GM18499 (cell line): ENCODE data around the gene TRMT2A.

Source experiments
- ATAC-seq: cut with Tn5 transposase; IDR thresholded peaks from one replicate; pipeline ENCODE4 v1.9.1; 2021; ENCODE audit warnings: moderate number of reproducible peaks; ENCODE audit not compliant: insufficient read depth, unreplicated experiment

Gene TRMT2A

GRCh38 chr22:20123366-20124082, 6.5 kb upstream of the TRMT2A start:
- no peak for ATAC-seq

GRCh38 chr22:20121856-20122415, 4.9 kb upstream of the TRMT2A start:
- no peak for ATAC-seq

GRCh38 chr22:20118300-20119020, 1.4 kb upstream of the TRMT2A start:
- ATAC-seq = no peak

GRCh38 chr22:20117633-20118299, 740 bp upstream of the TRMT2A start:
- ATAC-seq = no peak

GRCh38 chr22:20116376-20116950, 563 bp downstream of the TRMT2A start:
- no peak for ATAC-seq

GRCh38 chr22:20115691-20116375, 1.2 kb downstream of the TRMT2A start, which contains the start of gene RANBP1:
Gene RANBP1 (plus strand): TSS chr22:20116104. CDS start chr22:20116185, 81 bp downstream.
- ATAC-seq = no peak

- ATAC-seq = no peak
Observed at GRCh38 chr22:20114506-20115475, 2.2 kb downstream of the TRMT2A start.

GRCh38 chr22:20113551-20114310, 3.3 kb downstream of the TRMT2A start:
- no peak for ATAC-seq

- ATAC-seq = no peak
Observed at GRCh38 chr22:20112623-20113511, 4.2 kb downstream of the TRMT2A start.

GRCh38 chr22:20111689-20112622, 5.1 kb downstream of the TRMT2A start:
- no peak for ATAC-seq

GRCh38 chr22:20111045-20111688, 5.9 kb downstream of the TRMT2A start:
- no peak for ATAC-seq

- no peak for ATAC-seq
Observed at GRCh38 chr22:20110359-20110985, 6.6 kb downstream of the TRMT2A start.

GRCh38 chr22:20109411-20110358, 7.3 kb downstream of the TRMT2A start:
- no peak for ATAC-seq

- ATAC-seq = no peak
Observed at GRCh38 chr22:20108757-20109230, 8.2 kb downstream of the TRMT2A start.
